ENCODE measurements around the gene MSRB3. TPM values are rescaled to one million over a fixed set of nuclear protein-coding genes. Genes with fewer than 3 reads are reported as not detected.

Gene MSRB3
- polyA plus RNA-seq, 1 donor (not counting 4 experiments of a cell fraction or from before 2014, with no cell fraction given), result 12.3 TPM

- dilution Hi-C loops (cut with MboI; ENCODE audit: extremely low pct_ligation_motif_present, low sequenced_read_pairs), result no loop called here
- no peak overlapping the region for H3K4me2 ChIP-seq (ENCODE audit: control insufficient read depth, extremely low read depth, insufficient read depth, low read depth, low read length)
- no peaks in the 10 kb centered on the region for H3K79me2 ChIP-seq (ENCODE audit: control insufficient read depth, insufficient read depth, low read length)
- H3K4me1 ChIP-seq (ENCODE audit: control insufficient read depth, extremely low read depth, insufficient read depth, low read length), result no peaks in the 10 kb centered on the region
- no peaks in the 10 kb centered on the region for H3K36me3 ChIP-seq (ENCODE audit: control insufficient read depth in 2 of 2, extremely low read depth in 1 of 2, insufficient read depth in 2 of 2, low read length in 2 of 2)
- FAIRE-seq (no peak), DNase-seq (ENCODE audit: low read depth, low spot score) (no peak)
- no peaks in the 10 kb centered on the region for H3K9me1 ChIP-seq (ENCODE audit: control insufficient read depth, extremely low read depth, insufficient read depth, low read length)
- no peaks in the 10 kb centered on the region for H3K9me3 ChIP-seq (ENCODE audit: control insufficient read depth, low read depth, low read length)
- H3K27ac ChIP-seq (ENCODE audit: control insufficient read depth, insufficient read depth, low read length), result no peak overlapping the region
- H3K27me3 ChIP-seq (ENCODE audit: control insufficient read depth, extremely low read depth, insufficient read depth, low read length), result no peaks in the 10 kb centered on the region
- no peak for TF ChIP-seq CTCF (optimal IDR thresholded peaks at IDR 0.05 in 1 of 3, IDR thresholded peaks at IDR 0.05 in 1 of 3, conservative IDR thresholded peaks at IDR 0.05 in 1 of 3; ENCODE audit: extremely low read depth in 1 of 3, insufficient read depth in 2 of 3, low read length in 3 of 3)
- TF ChIP-seq EZH2 (IDR thresholded peaks at IDR 0.05; ENCODE audit: low read length), result no peak
- H3K9ac ChIP-seq (ENCODE audit: control insufficient read depth, extremely low read depth, insufficient read depth, low read length), result no peak overlapping the region
- H4K20me1 ChIP-seq (ENCODE audit: control insufficient read depth, extremely low read depth, insufficient read depth, low read length), result no peaks in the 10 kb centered on the region
- H3K4me3 ChIP-seq (ENCODE audit: control insufficient read depth in 2 of 3, extremely low read depth in 1 of 3, insufficient read depth in 2 of 3, low read depth in 1 of 3, low read length in 3 of 3), result no peak overlapping the region
- no peak overlapping the region for H2AFZ ChIP-seq (ENCODE audit: control insufficient read depth, low read length)
These were observed 193.6 kb downstream of the MSRB3 start for GRCh38 chr12:65472079-65472478.

- Histone ChIP-seq H4K20me1 (ENCODE audit: control insufficient read depth, extremely low read depth, insufficient read depth, low read length) (no peaks in the 10 kb centered on the region), H3K9me1 (ENCODE audit: control insufficient read depth, extremely low read depth, insufficient read depth, low read length) (no peaks in the 10 kb centered on the region), H3K36me3 (ENCODE audit: control insufficient read depth in 2 of 2, extremely low read depth in 1 of 2, insufficient read depth in 2 of 2, low read length in 2 of 2) (no peaks in the 10 kb centered on the region), H3K27ac (ENCODE audit: control insufficient read depth, insufficient read depth, low read length) (no peak overlapping the region), H3K9me3 (ENCODE audit: control insufficient read depth, low read depth, low read length) (no peaks in the 10 kb centered on the region), H3K4me2 (ENCODE audit: control insufficient read depth, extremely low read depth, insufficient read depth, low read depth, low read length) (no peak overlapping the region), H3K27me3 (ENCODE audit: control insufficient read depth, extremely low read depth, insufficient read depth, low read length) (no peaks in the 10 kb centered on the region), H3K79me2 (ENCODE audit: control insufficient read depth, insufficient read depth, low read length) (no peaks in the 10 kb centered on the region), H3K4me1 (ENCODE audit: control insufficient read depth, extremely low read depth, insufficient read depth, low read length) (no peaks in the 10 kb centered on the region), H2AFZ (ENCODE audit: control insufficient read depth, low read length) (no peak overlapping the region), H3K9ac (ENCODE audit: control insufficient read depth, extremely low read depth, insufficient read depth, low read length) (no peak overlapping the region), H3K4me3 (ENCODE audit: control insufficient read depth in 2 of 3, extremely low read depth in 1 of 3, insufficient read depth in 2 of 3, low read depth in 1 of 3, low read length in 3 of 3) (no peak overlapping the region)
- dilution Hi-C loops (cut with MboI; ENCODE audit: extremely low pct_ligation_motif_present, low sequenced_read_pairs), result no loop called here
- TF ChIP-seq EZH2 (IDR thresholded peaks at IDR 0.05; ENCODE audit: low read length) (no peak), CTCF (optimal IDR thresholded peaks at IDR 0.05 in 1 of 3, IDR thresholded peaks at IDR 0.05 in 1 of 3, conservative IDR thresholded peaks at IDR 0.05 in 1 of 3; ENCODE audit: extremely low read depth in 1 of 3, insufficient read depth in 2 of 3, low read length in 3 of 3) (no peak)
- peak; percentile 46 for FAIRE-seq
- DNase-seq (ENCODE audit: low read depth, low spot score), result no peak
These were observed 196.3 kb downstream of the MSRB3 start for GRCh38 chr12:65474831-65475230.
